ENCODE data around the gene KCNAB1. TPM values are rescaled to one million over a fixed set of nuclear protein-coding genes. Genes with fewer than 3 reads are reported as not detected.

KCNAB1 gene
- total and polyA plus RNA-seq, 2 of the 8 experiments (the other 6 are each of a cell fraction or from before 2014, with no cell fraction given) = 0.51 to 2.3 TPM

DNA sequence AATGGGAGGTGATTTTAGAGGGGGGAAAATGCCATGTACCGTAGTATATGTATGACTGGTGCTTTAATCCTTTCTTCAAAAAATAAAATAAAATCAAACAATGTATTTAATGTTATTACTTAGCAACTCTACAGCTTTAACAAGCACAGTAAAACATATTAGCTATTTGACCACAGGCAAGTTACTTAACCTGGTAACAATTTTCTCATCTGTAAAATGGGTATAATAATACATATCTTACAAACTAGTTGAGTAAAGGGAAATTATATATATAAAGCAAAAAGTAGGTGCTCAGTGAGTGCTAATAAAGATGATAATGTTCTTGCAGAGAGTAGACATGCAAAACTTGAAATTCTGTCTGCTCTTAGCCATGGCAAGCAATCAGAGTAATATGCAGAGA is 406.7 kb downstream of the KCNAB1 start (continued):
- no peak for TF ChIP-seq CTBP2 (IDR thresholded peaks at IDR 0.05; ENCODE audit: borderline replicate concordance, insufficient read depth, insufficient read length, low read length)
- no peak for TF ChIP-seq SIRT6 (IDR thresholded peaks at IDR 0.05; ENCODE audit: low read length)

Measured in H1 (cell line).